Ascending aorta (tissue), 2 donors: ENCODE data around the gene FAM180B. TPM values are rescaled to one million over a fixed set of nuclear protein-coding genes. Genes with fewer than 3 reads are reported as not detected.

Experiments
- DNase-seq, 2 donors: peaks; one replicate each; pipeline ENCODE4 v3.0.0-alpha.2; 2019; ENCODE audit warnings: low spot score in 2 of 2
- H3K27ac ChIP-seq, 2 donors: fragments of 200-600 bp; sonication (generic); one replicate each; pipeline ENCODE4 v1.5.1; 2016 to 2017; ENCODE audit warnings: mild to moderate bottlenecking in 1 of 2
- H3K27me3 ChIP-seq: fragments of 200-600 bp; sonication (generic); one replicate; pipeline ENCODE4 v1.5.1; 2017
- H3K36me3 ChIP-seq, 2 donors: fragments of 200-600 bp; sonication (generic); one replicate each; pipeline ENCODE4 v1.5.1; 2016
- H3K4me1 ChIP-seq, 2 donors: fragments of 200-600 bp; sonication (generic); one replicate each; pipeline ENCODE4 v1.5.1; 2016 to 2017; ENCODE audit warnings: mild to moderate bottlenecking in 1 of 2
- H3K4me3 ChIP-seq, 2 donors: fragments of 200-600 bp; sonication (generic); one replicate each; pipeline ENCODE4 v1.5.1; 2016 to 2017; ENCODE audit warnings: mild to moderate bottlenecking in 1 of 2
- H3K9me3 ChIP-seq, 2 donors: fragments of 200-600 bp; sonication (generic); one replicate each; pipeline ENCODE4 v1.5.1; 2016
- intact Hi-C: fragments of 100-400 bp; cut with DNase I; formaldehyde crosslinking; loops from one replicate; pipeline ENCODE4 v1.15.1; 2023
- total RNA-seq: library from RNA; depleted of rRNA; stranded (reverse); fragments of >200 nt; gene quantifications from one replicate; pipeline ENCODE4 v1.1.0, GENCODE V29; 2016
- TF ChIP-seq, protein P1 (sequence below), 3 experiments: fragments of 200-600 bp in 2 of 3; fragments of 450-650 bp in 1 of 3; sonication (generic) in 2 of 3; IDR thresholded peaks; one replicate each; pipeline ENCODE4 v1.5.1; 2016 to 2019; ENCODE audit warnings: antibody characterized with exemption in 3 of 3, mild to moderate bottlenecking in 1 of 3, moderate library complexity in 1 of 3

FAM180B gene, protein sequence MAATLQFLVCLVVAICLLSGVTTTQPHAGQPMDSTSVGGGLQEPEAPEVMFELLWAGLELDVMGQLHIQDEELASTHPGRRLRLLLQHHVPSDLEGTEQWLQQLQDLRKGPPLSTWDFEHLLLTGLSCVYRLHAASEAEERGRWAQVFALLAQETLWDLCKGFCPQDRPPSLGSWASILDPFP
- total RNA-seq: not detected

DNA sequence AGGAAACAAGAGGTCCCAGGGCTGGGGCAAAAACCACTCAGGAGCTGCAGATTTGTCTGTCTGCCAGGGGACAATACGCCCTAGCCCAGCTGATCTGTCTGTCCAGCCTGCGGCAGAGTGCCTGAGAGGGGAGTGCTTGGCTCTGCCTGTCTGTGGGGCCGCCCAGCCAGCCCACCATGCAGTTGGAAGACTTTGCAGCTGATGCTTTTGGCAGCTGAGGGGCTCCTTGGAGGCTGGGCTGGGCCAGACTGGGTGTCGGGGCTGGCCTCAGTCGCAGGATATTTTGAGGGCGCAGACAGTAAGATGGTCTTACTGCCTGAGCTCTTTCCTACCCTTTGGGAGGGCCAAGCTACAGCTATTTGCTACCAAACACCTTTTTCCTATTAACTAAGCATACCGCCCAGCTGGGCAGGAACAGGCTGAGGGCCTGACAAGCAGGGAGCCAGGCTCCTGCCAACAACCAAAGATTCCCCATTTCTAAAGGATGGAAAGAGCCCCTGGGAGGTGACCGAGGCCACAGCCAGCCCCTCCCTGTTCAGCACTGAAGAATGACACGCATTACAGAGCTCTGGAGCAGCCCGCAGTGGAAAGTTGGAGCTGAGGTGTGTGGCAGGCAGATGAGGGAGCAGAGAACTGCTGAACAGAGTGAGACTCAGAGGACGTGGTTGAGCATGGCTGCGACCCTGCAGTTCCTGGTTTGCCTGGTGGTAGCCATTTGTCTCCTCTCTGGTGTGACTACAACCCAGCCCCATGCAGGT, at the start of gene FAM180B:
TSS of gene FAM180B (plus strand) at position 581 of the 758 bp plus-strand sequence. CDS start at position 672, 91 bp downstream.
- H3K4me3 ChIP-seq: no peak within 1 kb of the TSS
- no peak within 1 kb of the TSS for H3K27ac ChIP-seq
- TF ChIP-seq, protein P1, sequence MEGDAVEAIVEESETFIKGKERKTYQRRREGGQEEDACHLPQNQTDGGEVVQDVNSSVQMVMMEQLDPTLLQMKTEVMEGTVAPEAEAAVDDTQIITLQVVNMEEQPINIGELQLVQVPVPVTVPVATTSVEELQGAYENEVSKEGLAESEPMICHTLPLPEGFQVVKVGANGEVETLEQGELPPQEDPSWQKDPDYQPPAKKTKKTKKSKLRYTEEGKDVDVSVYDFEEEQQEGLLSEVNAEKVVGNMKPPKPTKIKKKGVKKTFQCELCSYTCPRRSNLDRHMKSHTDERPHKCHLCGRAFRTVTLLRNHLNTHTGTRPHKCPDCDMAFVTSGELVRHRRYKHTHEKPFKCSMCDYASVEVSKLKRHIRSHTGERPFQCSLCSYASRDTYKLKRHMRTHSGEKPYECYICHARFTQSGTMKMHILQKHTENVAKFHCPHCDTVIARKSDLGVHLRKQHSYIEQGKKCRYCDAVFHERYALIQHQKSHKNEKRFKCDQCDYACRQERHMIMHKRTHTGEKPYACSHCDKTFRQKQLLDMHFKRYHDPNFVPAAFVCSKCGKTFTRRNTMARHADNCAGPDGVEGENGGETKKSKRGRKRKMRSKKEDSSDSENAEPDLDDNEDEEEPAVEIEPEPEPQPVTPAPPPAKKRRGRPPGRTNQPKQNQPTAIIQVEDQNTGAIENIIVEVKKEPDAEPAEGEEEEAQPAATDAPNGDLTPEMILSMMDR (IDR thresholded peaks at IDR 0.05): no peak

DNA sequence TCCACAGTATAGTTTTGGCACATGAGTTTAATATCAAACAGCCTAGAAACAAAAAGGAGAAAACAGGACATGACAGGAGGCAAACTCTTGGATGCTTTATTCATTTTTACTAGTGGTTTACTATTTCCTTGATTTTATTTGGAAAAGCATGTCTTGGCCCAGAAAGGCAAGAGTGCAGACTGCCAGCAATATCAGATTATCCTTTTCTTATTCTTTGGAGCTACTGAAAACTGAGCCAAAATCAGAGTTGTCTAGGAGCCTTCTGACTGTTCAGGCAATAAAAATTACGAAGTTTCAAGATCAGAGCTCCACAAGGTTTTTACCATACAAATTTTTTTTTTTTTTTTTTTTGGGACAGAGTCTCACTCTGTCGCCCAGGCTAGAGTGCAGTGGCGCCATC, 49.6 kb upstream of the FAM180B start:
- Histone ChIP-seq H3K4me1 (peaks cover 9 to 45% of the 10 kb centered on the region in 2 donors), H3K27ac (peak overlapping the region in 1 of 2 donors; percentile 20)
- TF ChIP-seq, protein P1 (IDR thresholded peaks at IDR 0.05): no peak

More for the DNA sequence above, at the start of gene FAM180B:
- peaks cover 30 to 37% of the 10 kb centered on the region in 2 donors for H3K36me3 ChIP-seq
- H3K9me3 ChIP-seq: no peaks in the 10 kb centered on the region
- no peaks in the 10 kb centered on the region for H3K4me1 ChIP-seq
- no peak for DNase-seq
- intact Hi-C loops: no loop called here
- H3K27me3 ChIP-seq: no peaks in the 10 kb centered on the region

DNA sequence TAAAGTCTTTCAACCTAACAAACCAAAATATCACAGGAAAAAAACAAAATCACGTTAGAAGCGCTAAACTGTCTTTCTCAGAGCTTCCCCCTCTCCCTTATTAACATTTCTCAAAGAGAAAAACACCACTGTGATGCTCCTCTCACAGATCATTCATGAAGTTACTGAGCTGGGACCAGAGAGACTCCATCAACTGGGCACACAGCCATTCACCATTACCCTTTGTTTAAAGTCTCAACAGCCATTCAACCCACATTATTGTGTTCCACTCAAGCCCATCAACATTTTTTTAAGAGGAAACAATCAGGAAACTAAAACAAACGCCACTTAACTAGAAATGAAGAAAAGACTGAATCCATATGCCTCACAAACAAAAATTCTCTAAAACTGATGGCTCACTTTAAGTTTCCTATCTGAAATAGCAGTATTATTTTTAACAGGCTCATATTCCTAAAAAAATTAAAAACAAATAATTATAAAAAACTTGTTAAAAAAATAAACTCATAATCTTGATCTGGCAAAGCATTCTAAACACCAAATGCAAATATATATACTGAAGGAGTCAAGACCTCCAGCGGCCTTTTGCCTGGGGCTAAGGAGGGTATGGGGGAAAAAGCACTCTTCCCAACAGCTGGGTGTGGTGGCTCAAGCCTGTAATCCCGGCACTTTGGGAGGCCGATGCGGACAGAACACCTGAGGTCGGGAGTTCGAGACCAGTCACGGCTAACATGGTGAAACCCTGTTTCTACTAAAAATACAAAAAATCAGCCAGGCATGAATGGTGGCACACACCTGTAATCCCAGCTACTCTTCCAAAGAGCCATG, 47.5 kb upstream of the FAM180B start:
- Histone ChIP-seq H3K4me1 (peaks cover 0 to 31% of the 10 kb centered on the region in 2 donors), H3K4me3 (no peak overlapping the region)
- no peak for DNase-seq

More for the DNA sequence above, 49.6 kb upstream of the FAM180B start:
- Histone ChIP-seq H3K36me3 (no peaks in the 10 kb centered on the region), H3K9me3 (no peaks in the 10 kb centered on the region), H3K27me3 (no peaks in the 10 kb centered on the region), H3K4me3 (no peak overlapping the region)
- intact Hi-C loops: no loop called here
- DNase-seq: no peak

DNA sequence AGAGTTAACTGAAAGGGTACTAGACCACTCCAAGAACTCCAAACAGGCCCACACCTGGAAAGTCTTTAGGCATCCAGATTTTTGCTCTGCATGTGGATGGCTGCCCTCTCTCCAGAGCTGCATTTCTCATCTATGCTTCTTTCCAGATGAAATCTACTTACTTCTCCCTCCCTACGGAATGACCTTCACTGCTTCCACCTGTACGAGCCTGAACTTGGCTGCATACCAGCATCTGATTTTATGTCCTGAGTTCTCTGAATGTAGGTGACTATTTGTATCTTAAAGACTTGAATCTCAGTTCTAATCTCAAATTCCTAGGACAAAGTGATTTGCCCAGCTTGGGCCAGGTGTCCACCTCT, 46.8 kb upstream of the FAM180B start:
- Histone ChIP-seq H3K27me3 (no peaks in the 10 kb centered on the region), H3K4me1 (peaks cover 0 to 24% of the 10 kb centered on the region in 2 donors), H3K36me3 (no peaks in the 10 kb centered on the region), H3K9me3 (no peaks in the 10 kb centered on the region), H3K4me3 (no peak overlapping the region), H3K27ac (no peak overlapping the region)
- no peak for DNase-seq
- TF ChIP-seq, protein P1 (IDR thresholded peaks at IDR 0.05): no peak
- intact Hi-C loops: no loop called here

More for the DNA sequence above, 47.5 kb upstream of the FAM180B start:
- no peak overlapping the region for H3K27ac ChIP-seq
- intact Hi-C loops: no loop called here
- H3K27me3 ChIP-seq: no peaks in the 10 kb centered on the region
- TF ChIP-seq, protein P1 (IDR thresholded peaks at IDR 0.05): no peak
- no peaks in the 10 kb centered on the region for H3K9me3 ChIP-seq
- H3K36me3 ChIP-seq: no peaks in the 10 kb centered on the region

DNA sequence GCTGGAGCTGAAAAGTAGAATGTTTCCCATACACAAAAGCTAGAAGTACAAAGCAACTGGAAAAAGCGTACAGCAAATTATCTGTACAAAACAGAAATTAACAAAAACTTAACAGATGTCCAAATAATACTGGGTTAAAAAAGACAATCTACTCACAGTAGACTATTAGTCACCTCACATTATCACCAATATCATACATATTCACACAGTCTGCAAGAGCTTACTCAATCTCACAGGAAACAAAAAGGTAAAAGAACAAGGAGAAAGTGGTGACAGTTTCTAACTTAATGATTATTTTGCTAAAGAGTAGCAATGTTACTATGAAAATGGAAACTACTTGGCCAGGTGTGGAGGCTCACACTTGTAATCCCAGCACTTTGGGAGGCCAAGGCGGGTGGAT, 45.4 kb upstream of the FAM180B start:
- no peaks in the 10 kb centered on the region for H3K9me3 ChIP-seq
- peaks cover 0 to 20% of the 10 kb centered on the region in 2 donors for H3K4me1 ChIP-seq
- H3K27ac ChIP-seq: no peak overlapping the region
- H3K4me3 ChIP-seq: no peak overlapping the region
- no peaks in the 10 kb centered on the region for H3K36me3 ChIP-seq
- TF ChIP-seq, protein P1 (IDR thresholded peaks at IDR 0.05): no peak
- DNase-seq: no peak
- intact Hi-C loops: no loop called here
- no peaks in the 10 kb centered on the region for H3K27me3 ChIP-seq
